ENCODE results near the gene MICU2. TPM values are rescaled to one million over a fixed set of nuclear protein-coding genes. Genes with fewer than 3 reads are reported as not detected.
"Not testable (repeated sequence)": the region's sequence is repeated elsewhere in the genome, so short reads cannot be mapped to it uniquely, and the experiment has no call there.

MICU2 gene
- total RNA-seq, 2 experiments from 2014 or later: 37.5 to 51.3 TPM

DNA sequence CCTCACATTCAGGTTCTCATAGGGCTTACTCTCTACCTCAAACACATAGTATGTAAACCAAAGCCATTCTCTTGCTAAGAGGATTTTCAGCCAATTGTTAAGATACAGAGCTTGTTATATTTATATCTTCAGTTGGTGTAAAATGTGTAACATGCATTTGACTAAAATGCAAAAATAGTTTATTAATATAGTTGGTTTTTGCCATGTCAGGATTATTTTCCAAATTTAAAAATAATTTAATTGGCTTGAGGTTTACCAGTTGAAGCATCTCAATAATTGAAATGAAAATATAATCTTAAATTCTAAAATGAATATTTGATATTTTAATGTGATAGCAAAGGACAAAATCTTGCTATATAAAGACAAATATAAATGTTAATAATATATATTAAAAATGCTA, 7.2 kb downstream of the MICU2 start:
- H3K4me3 ChIP-seq (ENCODE audit: low read depth, low read length, poor library complexity, severe bottlenecking): no peak overlapping the region
- H3K27ac ChIP-seq (ENCODE audit: low read depth, low read length, poor library complexity, severe bottlenecking): no peak overlapping the region
- peaks cover 21% of the 10 kb centered on the region for H3K4me1 ChIP-seq (ENCODE audit: insufficient read depth, low read length, poor library complexity, severe bottlenecking)
- no peak overlapping the region for H2AFZ ChIP-seq (ENCODE audit: low read length)
- intact Hi-C loops (cut with micrococcal nuclease; ENCODE audit: unreplicated experiment): no loop called here
- H4K20me1 ChIP-seq (ENCODE audit: insufficient read depth, low read length): no peaks in the 10 kb centered on the region
- peaks cover 68% of the 10 kb centered on the region for H3K79me2 ChIP-seq (ENCODE audit: insufficient read depth, low read depth, low read length)
- TF ChIP-seq EZH2phosphoT487 (IDR thresholded peaks at IDR 0.05; ENCODE audit: borderline replicate concordance, low read depth, low read length) (no peak), CTCF (conservative IDR thresholded peaks at IDR 0.05; ENCODE audit: low read length) (no peak)
- no peaks in the 10 kb centered on the region for H3K9me2 ChIP-seq (ENCODE audit: insufficient read depth, low read length)
- ChIA-PET POLR2A (no interaction called here), CTCF (ENCODE audit: unreplicated experiment) (no interaction called here)
- no peak overlapping the region for H3K4me2 ChIP-seq (ENCODE audit: low read length)
- BruUV-seq (replicated peaks): no TSS peak
- peaks cover 13% of the 10 kb centered on the region for H3K36me3 ChIP-seq (ENCODE audit: insufficient read depth, low read length)
- DNase-seq (ENCODE audit: low spot score): no peak
- H3K9me3 ChIP-seq (ENCODE audit: low read length): no peaks in the 10 kb centered on the region

DNA sequence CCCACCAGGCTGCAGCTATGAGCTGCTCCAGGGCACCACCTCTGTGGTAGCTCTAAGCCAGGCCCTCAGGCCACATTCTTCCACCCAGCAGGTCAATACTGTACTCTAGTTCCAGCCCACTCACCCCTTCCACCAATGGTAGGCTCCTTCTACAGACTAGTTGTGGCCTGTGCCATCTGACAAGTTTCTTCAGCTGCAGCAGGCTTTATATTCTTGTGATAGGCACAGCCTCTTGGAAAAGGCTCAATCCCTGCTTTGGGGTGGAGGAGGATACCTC, 8.5 kb downstream of the MICU2 start:
- no peaks in the 10 kb centered on the region for H3K9me2 ChIP-seq (ENCODE audit: insufficient read depth, low read length)
- H3K4me2 ChIP-seq (ENCODE audit: low read length): no peak overlapping the region
- peaks cover 21% of the 10 kb centered on the region for H3K4me1 ChIP-seq (ENCODE audit: insufficient read depth, low read length, poor library complexity, severe bottlenecking)
- ChIA-PET POLR2A (interaction anchor here (1.5 kb wide), 1 partner anchor 9 kb away, joined by 4 read pairs; the partner anchor contains the start of gene MICU2), CTCF (ENCODE audit: unreplicated experiment) (no interaction called here)
- H3K4me3 ChIP-seq (ENCODE audit: low read depth, low read length, poor library complexity, severe bottlenecking): no peak overlapping the region
- no peak overlapping the region for H2AFZ ChIP-seq (ENCODE audit: low read length)
- peaks cover 70% of the 10 kb centered on the region for H3K79me2 ChIP-seq (ENCODE audit: insufficient read depth, low read depth, low read length)
- intact Hi-C loops (cut with micrococcal nuclease; ENCODE audit: unreplicated experiment): no loop called here
- no TSS peak for BruUV-seq (replicated peaks)
- H4K20me1 ChIP-seq (ENCODE audit: insufficient read depth, low read length): no peaks in the 10 kb centered on the region
- H3K27ac ChIP-seq (ENCODE audit: low read depth, low read length, poor library complexity, severe bottlenecking): no peak overlapping the region
- TF ChIP-seq CTCF (conservative IDR thresholded peaks at IDR 0.05; ENCODE audit: low read length) (no peak), EZH2phosphoT487 (IDR thresholded peaks at IDR 0.05; ENCODE audit: borderline replicate concordance, low read depth, low read length) (no peak)
- peaks cover 6% of the 10 kb centered on the region for H3K36me3 ChIP-seq (ENCODE audit: insufficient read depth, low read length)
- H3K9me3 ChIP-seq (ENCODE audit: low read length): no peaks in the 10 kb centered on the region
- DNase-seq (ENCODE audit: low spot score): no peak

DNA sequence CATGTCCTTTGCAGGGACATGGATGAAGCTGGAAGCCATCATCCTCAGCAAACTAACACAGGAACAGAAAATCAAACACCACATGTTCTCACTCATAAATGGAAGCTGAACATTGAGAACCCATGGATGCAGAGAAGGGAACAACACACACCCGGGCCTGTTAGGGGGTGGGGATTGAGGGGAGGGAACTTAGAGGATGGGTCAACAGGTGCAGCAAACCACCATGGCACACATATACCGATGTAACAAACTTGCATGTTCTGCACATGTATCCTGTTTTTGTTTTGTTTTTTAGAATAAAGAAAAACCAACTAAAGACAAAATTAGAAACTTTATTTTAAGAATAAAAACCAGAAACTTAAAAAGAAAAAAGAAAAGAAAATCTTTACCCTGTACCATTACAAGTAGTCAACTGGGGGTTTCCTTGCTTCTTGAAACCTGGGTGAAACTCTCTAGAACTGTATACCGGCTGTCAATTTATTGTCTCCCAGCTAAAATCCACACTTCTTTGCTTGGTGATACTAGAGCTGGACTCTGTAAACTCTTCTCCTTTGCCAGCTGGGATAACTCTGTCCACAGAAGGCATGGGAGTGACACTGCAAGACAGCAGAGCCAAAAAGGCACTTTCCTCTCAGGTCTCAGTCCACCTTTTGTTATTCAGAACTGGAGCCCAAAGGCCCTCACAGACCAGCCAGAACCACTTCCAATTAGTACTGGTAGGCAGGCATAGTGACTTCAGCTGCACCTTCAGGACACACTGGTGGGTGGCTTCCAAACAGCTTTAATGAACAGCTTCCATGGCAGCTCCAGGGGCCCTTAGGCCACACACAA, 9.0 kb downstream of the MICU2 start:
- Histone ChIP-seq H3K9me2 (ENCODE audit: insufficient read depth, low read length) (no peaks in the 10 kb centered on the region), H3K79me2 (ENCODE audit: insufficient read depth, low read depth, low read length) (peaks cover 70% of the 10 kb centered on the region), H3K4me2 (ENCODE audit: low read length) (no peak overlapping the region), H3K9me3 (ENCODE audit: low read length) (no peaks in the 10 kb centered on the region), H4K20me1 (ENCODE audit: insufficient read depth, low read length) (no peaks in the 10 kb centered on the region), H2AFZ (ENCODE audit: low read length) (no peak overlapping the region), H3K4me1 (ENCODE audit: insufficient read depth, low read length, poor library complexity, severe bottlenecking) (peaks cover 16% of the 10 kb centered on the region), H3K4me3 (ENCODE audit: low read depth, low read length, poor library complexity, severe bottlenecking) (no peak overlapping the region), H3K36me3 (ENCODE audit: insufficient read depth, low read length) (peaks cover 5% of the 10 kb centered on the region), H3K27ac (ENCODE audit: low read depth, low read length, poor library complexity, severe bottlenecking) (no peak overlapping the region)
- ChIA-PET POLR2A (interaction anchor here (1.5 kb wide), 1 partner anchor 9 kb away, joined by 4 read pairs; the partner anchor contains the start of gene MICU2), CTCF (ENCODE audit: unreplicated experiment) (no interaction called here)
- no peak for DNase-seq (ENCODE audit: low spot score)
- no peak for TF ChIP-seq EZH2phosphoT487 (IDR thresholded peaks at IDR 0.05; ENCODE audit: borderline replicate concordance, low read depth, low read length)
- TF ChIP-seq CTCF (conservative IDR thresholded peaks at IDR 0.05; ENCODE audit: low read length): no peak
- intact Hi-C loops (cut with micrococcal nuclease; ENCODE audit: unreplicated experiment): no loop called here
- no TSS peak for BruUV-seq (replicated peaks)

GRCh38 chr13:21590665-21591456, 13.1 kb downstream of the MICU2 start:
- H4K20me1 ChIP-seq (ENCODE audit: insufficient read depth, low read length); H3K27ac ChIP-seq (ENCODE audit: low read depth, low read length, poor library complexity, severe bottlenecking); H3K9me2 ChIP-seq (ENCODE audit: insufficient read depth, low read length); BruUV-seq (replicated peaks); H3K4me1 ChIP-seq (ENCODE audit: insufficient read depth, low read length, poor library complexity, severe bottlenecking); H2AFZ ChIP-seq (ENCODE audit: low read length); intact Hi-C loops (cut with micrococcal nuclease; ENCODE audit: unreplicated experiment); H3K4me3 ChIP-seq (ENCODE audit: low read depth, low read length, poor library complexity, severe bottlenecking); H3K36me3 ChIP-seq (ENCODE audit: insufficient read depth, low read length); DNase-seq (ENCODE audit: low spot score); H3K4me2 ChIP-seq (ENCODE audit: low read length); H3K9me3 ChIP-seq (ENCODE audit: low read length): not testable (repeated sequence)
- POLR2A ChIA-PET: interaction anchor here (0.9 kb wide), 1 partner anchor 8 kb away, joined by 3 read pairs; no protein-coding TSS in a partner anchor
- CTCF ChIA-PET (ENCODE audit: unreplicated experiment): interaction anchor here (0.5 kb wide), 1 partner anchor 292 kb away, joined by 3 read pairs; no protein-coding TSS in a partner anchor
- peaks cover 65% of the 10 kb centered on the region for H3K79me2 ChIP-seq (ENCODE audit: insufficient read depth, low read depth, low read length)

All from OCI-LY7 (cell line).